Testis (tissue), 3 donors: ENCODE data around the gene RBMS2. TPM values are rescaled to one million over a fixed set of nuclear protein-coding genes. Genes with fewer than 3 reads are reported as not detected.

Source experiments
- DNase-seq: peaks from one replicate; pipeline ENCODE4 v3.0.0-alpha.2; 2019
- H3K27ac ChIP-seq, 2 donors: fragments of 200-600 bp; sonication (generic); one replicate each; pipeline ENCODE4 v1.5.1; 2019
- H3K27me3 ChIP-seq: fragments of 200-600 bp; sonication (generic); one replicate; pipeline ENCODE4 v1.5.1; 2019
- H3K36me3 ChIP-seq: fragments of 200-600 bp; sonication (generic); one replicate; pipeline ENCODE4 v1.5.1; 2017; ENCODE audit warnings: low read depth; ENCODE audit errors: missing control alignments
- H3K4me1 ChIP-seq: fragments of 200-600 bp; sonication (generic); one replicate; pipeline ENCODE4 v1.5.1; 2019
- H3K4me3 ChIP-seq, 2 donors: fragments of 200-600 bp; sonication (generic); one replicate each; pipeline ENCODE4 v1.5.1; 2017 to 2019
- H3K9me3 ChIP-seq: fragments of 200-600 bp; sonication (generic); one replicate; pipeline ENCODE4 v1.5.1; 2017
- CTCF ChIP-seq, 3 experiments: fragments of 450-650 bp in 2 of 3; fragments of 200-600 bp in 1 of 3; sonication (generic) in 1 of 3; IDR thresholded peaks; one replicate each; pipeline ENCODE4 v1.5.1; 2016 to 2019; ENCODE audit warnings: antibody characterized with exemption in 3 of 3, mild to moderate bottlenecking in 2 of 3, moderate library complexity in 1 of 3
- POLR2A ChIP-seq: fragments of 450-650 bp; IDR thresholded peaks from one replicate; pipeline ENCODE4 v1.6.1; 2017; ENCODE audit warnings: antibody characterized with exemption, mild to moderate bottlenecking, moderate library complexity
- WGBS, 2 donors: methylation state at CpG; one replicate each; pipeline ENCODE4 v1.1.5; 2018; 5-methylcytosine and 5-hydroxymethylcytosine counted together
- intact Hi-C: fragments of 100-400 bp; cut with DNase I; formaldehyde crosslinking; loops from one replicate; pipeline ENCODE4 v1.15.1; 2023; ENCODE audit warnings: low total_unique reads
- polyA plus RNA-seq: library from polyadenylated mRNA; stranded (reverse); fragments of 350-450 nt; fragmentation: Illumina TruSeq; extraction: RNeasy Lipid Tissue Mini Kit (QIAGEN cat#74804); gene quantifications from one replicate; pipeline ENCODE4 v1.2.3, GENCODE V29; 2014; ENCODE audit warnings: low read depth, low replicate concordance; ENCODE audit not compliant: insufficient read depth
- total RNA-seq, 2 donors: library from RNA; depleted of rRNA; stranded (reverse); fragments of >200 nt; gene quantifications; one replicate each; pipeline ENCODE4 v1.2.3, GENCODE V29; 2016

RBMS2 gene
- total and polyA plus RNA-seq, 3 donors from 2014 or later = 12.8 to 15.8 (median 12.8) TPM

GRCh38 chr12:56634242-56634836 lies 112.7 kb downstream of the RBMS2 start:
- H3K27ac ChIP-seq = peak overlapping the region; percentile 96 to 98
- H3K4me1 ChIP-seq = peaks cover 43% of the 10 kb centered on the region
- H3K4me3 ChIP-seq = peak overlapping the region; percentile 78 to 84
- WGBS, 2 donors = 0 to 1% methylated on average over 21 to 27 of the region's 27 CpGs
- H3K9me3 ChIP-seq = no peaks in the 10 kb centered on the region
- H3K27me3 ChIP-seq = no peaks in the 10 kb centered on the region
- peak; percentile 76 for DNase-seq
- H3K36me3 ChIP-seq = no peaks in the 10 kb centered on the region
- intact Hi-C loops = no loop called here
- TF ChIP-seq CTCF (IDR thresholded peaks at IDR 0.05) (no peak), POLR2A (no peak)

- H3K36me3 ChIP-seq = no peaks in the 10 kb centered on the region
- peaks cover 43% of the 10 kb centered on the region for H3K4me1 ChIP-seq
- peak overlapping the region; percentile 96 to 98 for H3K27ac ChIP-seq
- H3K27me3 ChIP-seq = no peaks in the 10 kb centered on the region
- intact Hi-C loops = no loop called here
- H3K9me3 ChIP-seq = no peaks in the 10 kb centered on the region
- peak; percentile 89 for DNase-seq
- H3K4me3 ChIP-seq = peak overlapping the region; percentile 78 to 84
- 0 to 1% methylated on average over 40 to 47 of the region's 47 CpGs for WGBS, 2 donors
- no peak for TF ChIP-seq POLR2A
- TF ChIP-seq CTCF (IDR thresholded peaks at IDR 0.05) = peak; percentile 38 to 64 (median 63)
Measured at GRCh38 chr12:56634837-56635791, 113.5 kb downstream of the RBMS2 start.

- Histone ChIP-seq H3K36me3 (no peaks in the 10 kb centered on the region), H3K27me3 (no peaks in the 10 kb centered on the region), H3K9me3 (no peaks in the 10 kb centered on the region), H3K4me3 (peak overlapping the region; percentile 78 to 84), H3K4me1 (peaks cover 35% of the 10 kb centered on the region), H3K27ac (peak overlapping the region; percentile 96 to 98)
- peak; percentile 96 for DNase-seq
- 0 to 3% methylated on average over 14 to 20 of the region's 20 CpGs for WGBS, 2 donors
- TF ChIP-seq POLR2A = peak; percentile 24
- TF ChIP-seq CTCF (IDR thresholded peaks at IDR 0.05) = no peak
- intact Hi-C loops = no loop called here
Measured at GRCh38 chr12:56635806-56636674, 114.4 kb downstream of the RBMS2 start.

- Histone ChIP-seq H3K4me1 (peaks cover 29% of the 10 kb centered on the region), H3K36me3 (no peaks in the 10 kb centered on the region), H3K27me3 (no peaks in the 10 kb centered on the region), H3K4me3 (peak overlapping the region; percentile 78 to 84), H3K9me3 (no peaks in the 10 kb centered on the region), H3K27ac (peak overlapping the region; percentile 96 to 98)
- 1 to 2% methylated on average over 11 to 12 of the region's 12 CpGs for WGBS, 2 donors
- peak; percentile 4 for TF ChIP-seq POLR2A
- TF ChIP-seq CTCF (IDR thresholded peaks at IDR 0.05) = peak; percentile 37 to 50 (median 45)
- intact Hi-C loops = no loop called here
- peak; percentile 98 for DNase-seq
Measured at GRCh38 chr12:56636675-56637540, 115.3 kb downstream of the RBMS2 start.
